Measurements from ENCODE around the gene DNAJB13. TPM values are rescaled to one million over a fixed set of nuclear protein-coding genes. Genes with fewer than 3 reads are reported as not detected.

Gene DNAJB13
- total RNA-seq, 4 donors from 2014 or later: 0.75 TPM; not detected in 3

GRCh38 chr11:73958521-73959141 is 7.8 kb downstream of the DNAJB13 start:
- WGBS, 2 donors: 78 to 87% methylated on average over 18 of the region's 18 CpGs
- no peak for TF ChIP-seq POLR2A (IDR thresholded peaks at IDR 0.05)
- no peak for TF ChIP-seq CTCF (IDR thresholded peaks at IDR 0.05)

GRCh38 chr11:73961321-73961720 is 10.5 kb downstream of the DNAJB13 start:
- H3K36me3 ChIP-seq: no peaks in the 10 kb centered on the region
- H3K27me3 ChIP-seq: no peaks in the 10 kb centered on the region
- no peak for DNase-seq
- intact Hi-C loops (cut with DNase I): loop anchor here (10.0 kb wide), 2 partner anchors 133 to 213 kb away; partner anchors contain the start of genes C2CD3 and PPME1
- TF ChIP-seq CTCF (IDR thresholded peaks at IDR 0.05) (no peak), POLR2A (IDR thresholded peaks at IDR 0.05) (no peak)
- no peaks in the 10 kb centered on the region for H3K9me3 ChIP-seq
- WGBS, 2 donors: 70 to 79% methylated on average over 4 of the region's 4 CpGs
- no peak overlapping the region for H3K4me3 ChIP-seq (replicated peaks in 1 of 3)
- peaks cover 0 to 8% of the 10 kb centered on the region in 2 donors for H3K4me1 ChIP-seq
- H3K27ac ChIP-seq: no peak overlapping the region

More at GRCh38 chr11:73958521-73959141, 7.8 kb downstream of the DNAJB13 start:
- H3K27me3 ChIP-seq: no peaks in the 10 kb centered on the region
- DNase-seq: no peak
- H3K4me1 ChIP-seq: no peaks in the 10 kb centered on the region
- intact Hi-C loops (cut with DNase I): no loop called here
- H3K27ac ChIP-seq: no peak overlapping the region
- H3K36me3 ChIP-seq: no peaks in the 10 kb centered on the region
- no peak overlapping the region for H3K4me3 ChIP-seq (replicated peaks in 1 of 3)
- H3K9me3 ChIP-seq: no peaks in the 10 kb centered on the region

GRCh38 chr11:73962101-73962705 is 11.4 kb downstream of the DNAJB13 start:
- TF ChIP-seq POLR2A (IDR thresholded peaks at IDR 0.05) (no peak), CTCF (IDR thresholded peaks at IDR 0.05) (no peak)
- Histone ChIP-seq H3K27me3 (no peaks in the 10 kb centered on the region), H3K36me3 (no peaks in the 10 kb centered on the region), H3K4me1 (peaks cover 0 to 8% of the 10 kb centered on the region in 2 donors), H3K27ac (no peak overlapping the region), H3K9me3 (no peaks in the 10 kb centered on the region), H3K4me3 (replicated peaks in 1 of 3) (no peak overlapping the region)
- intact Hi-C loops (cut with DNase I): loop anchor here (10.0 kb wide), 2 partner anchors 133 to 213 kb away; partner anchors contain the start of genes C2CD3 and PPME1
- 74% methylated on average over 7 of the region's 7 CpGs for WGBS, 2 donors
- no peak for DNase-seq

- intact Hi-C loops (cut with DNase I): loop anchor here (10.0 kb wide), 2 partner anchors 131 to 211 kb away; partner anchors contain the start of genes C2CD3 and PPME1
- H3K9me3 ChIP-seq: no peaks in the 10 kb centered on the region
- peaks cover 0 to 8% of the 10 kb centered on the region in 2 donors for H3K4me1 ChIP-seq
- no peak for DNase-seq
- no peak overlapping the region for H3K4me3 ChIP-seq (replicated peaks in 1 of 3)
- no peaks in the 10 kb centered on the region for H3K27me3 ChIP-seq
- H3K27ac ChIP-seq: no peak overlapping the region
- 78 to 80% methylated on average over 8 of the region's 8 CpGs for WGBS, 2 donors
- TF ChIP-seq CTCF (IDR thresholded peaks at IDR 0.05): no peak
- TF ChIP-seq POLR2A (IDR thresholded peaks at IDR 0.05): no peak
- no peaks in the 10 kb centered on the region for H3K36me3 ChIP-seq
Observed at GRCh38 chr11:73963861-73964260, 13.0 kb downstream of the DNAJB13 start.

All from thyroid gland (tissue), 4 donors.